ENCODE measurements around the gene ITIH4. TPM values are rescaled to one million over a fixed set of nuclear protein-coding genes. Genes with fewer than 3 reads are reported as not detected.

Gene ITIH4
- total RNA-seq, 1 donor from 2014 or later: 15.2 TPM

DNA sequence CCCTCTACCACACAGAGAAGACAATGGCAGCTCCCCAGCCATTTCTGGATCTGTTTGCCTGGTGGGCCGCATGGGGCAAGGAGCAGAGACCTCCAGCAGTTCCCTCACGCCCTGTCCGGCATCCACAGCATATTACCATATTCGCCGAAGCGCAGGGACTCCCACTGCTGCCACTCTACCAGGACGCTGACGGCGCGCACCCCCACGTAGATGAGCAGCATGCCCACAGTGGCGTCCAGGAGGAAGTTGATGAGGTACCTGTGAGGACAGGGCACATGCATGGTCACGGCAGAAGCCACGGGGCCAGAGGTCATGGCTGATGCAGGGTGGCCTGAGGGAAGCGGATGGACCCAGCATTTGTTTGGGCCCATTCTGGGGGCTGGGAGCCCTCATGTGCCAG is 19.2 kb upstream of the ITIH4 start:
- intact Hi-C loops (cut with micrococcal nuclease): loop anchor here (2.0 kb wide), 1 partner anchor 259 kb away; no protein-coding TSS in a partner anchor

DNA sequence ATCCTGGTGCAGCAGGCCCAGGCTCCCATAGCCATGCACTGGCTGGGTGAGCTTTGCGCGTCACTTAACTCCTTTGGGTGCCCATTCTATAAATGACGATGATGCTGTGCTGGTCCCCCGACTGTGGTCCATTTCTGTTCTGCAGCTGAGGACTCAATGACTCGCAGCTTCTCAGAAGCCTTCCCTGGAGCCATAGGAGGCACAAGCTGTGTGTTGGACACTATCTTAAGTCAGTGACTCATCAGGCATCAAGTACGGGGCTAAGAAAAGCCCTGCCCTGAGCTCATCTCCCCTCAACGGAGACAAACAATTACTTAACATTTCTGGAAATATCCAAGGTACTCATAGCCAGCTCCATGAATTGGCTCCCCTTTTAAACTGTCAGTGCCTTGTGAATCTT is 18.1 kb upstream of the ITIH4 start:
- intact Hi-C loops (cut with micrococcal nuclease): no loop called here

DNA sequence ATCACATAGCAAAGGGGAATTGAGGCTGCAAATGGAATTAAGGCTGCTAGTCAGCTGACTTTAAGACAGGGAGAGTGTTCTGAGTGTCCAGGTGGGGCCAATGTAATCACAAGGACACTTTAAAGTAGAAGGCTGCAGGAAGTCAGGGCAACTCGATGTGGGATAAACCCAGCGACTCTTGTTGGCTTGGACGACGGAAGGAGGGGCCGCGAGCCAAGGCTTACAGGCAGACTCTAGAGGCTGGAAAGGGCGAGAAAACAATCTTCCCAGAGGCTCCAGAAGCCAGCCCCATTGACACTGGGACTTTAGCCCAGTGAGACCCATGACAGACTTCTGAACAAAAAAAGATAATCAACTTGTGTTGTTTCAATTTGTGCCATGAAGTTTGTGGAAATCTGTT is 17.3 kb upstream of the ITIH4 start:
- intact Hi-C loops (cut with micrococcal nuclease): no loop called here

DNA sequence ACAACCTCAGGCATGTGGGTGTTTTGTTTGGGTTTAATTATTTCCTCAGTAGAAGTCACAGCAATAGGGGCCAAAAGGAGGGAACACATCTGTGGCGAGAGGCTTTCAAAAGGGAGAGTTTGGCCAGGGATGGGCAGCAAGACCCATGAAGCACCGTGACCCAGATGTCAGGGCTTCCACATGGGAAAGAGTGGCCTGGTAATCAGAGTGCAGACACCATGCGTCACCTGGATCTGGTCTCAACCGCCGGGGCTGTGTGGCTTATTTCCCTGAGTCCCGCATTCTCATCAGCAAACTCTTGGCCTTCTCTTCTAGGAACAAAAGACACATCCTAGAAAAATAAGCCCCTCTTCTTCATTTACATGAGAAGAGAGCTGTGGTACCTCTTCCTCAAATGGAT is 16.8 kb upstream of the ITIH4 start:
- intact Hi-C loops (cut with micrococcal nuclease): no loop called here

DNA sequence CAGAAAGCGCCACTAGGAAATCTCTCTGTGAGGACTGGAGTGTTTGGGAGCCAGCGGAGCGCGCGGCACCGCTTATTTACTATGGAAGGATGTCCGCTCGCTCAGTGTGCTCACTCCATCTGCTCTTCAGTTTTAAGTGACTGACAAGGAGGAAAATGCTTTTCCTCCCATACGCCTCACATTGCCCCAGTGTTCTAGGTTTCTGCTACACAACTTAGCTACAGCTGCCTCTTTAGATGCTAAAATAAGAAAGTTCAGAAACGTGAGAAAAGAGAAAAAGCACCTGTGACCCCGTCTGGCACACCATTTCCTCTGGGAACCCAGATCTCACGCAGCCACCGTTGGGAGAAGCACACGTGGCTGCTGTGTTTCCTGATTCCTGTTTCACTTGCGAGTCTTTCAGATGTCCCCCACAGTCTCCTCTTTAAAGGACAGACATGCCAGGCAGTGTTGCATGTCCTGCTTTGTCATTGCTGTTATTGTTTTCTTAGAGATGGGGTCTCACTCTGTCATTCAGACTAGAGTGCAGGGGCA is 16.0 kb upstream of the ITIH4 start:
- intact Hi-C loops (cut with micrococcal nuclease): no loop called here

DNA sequence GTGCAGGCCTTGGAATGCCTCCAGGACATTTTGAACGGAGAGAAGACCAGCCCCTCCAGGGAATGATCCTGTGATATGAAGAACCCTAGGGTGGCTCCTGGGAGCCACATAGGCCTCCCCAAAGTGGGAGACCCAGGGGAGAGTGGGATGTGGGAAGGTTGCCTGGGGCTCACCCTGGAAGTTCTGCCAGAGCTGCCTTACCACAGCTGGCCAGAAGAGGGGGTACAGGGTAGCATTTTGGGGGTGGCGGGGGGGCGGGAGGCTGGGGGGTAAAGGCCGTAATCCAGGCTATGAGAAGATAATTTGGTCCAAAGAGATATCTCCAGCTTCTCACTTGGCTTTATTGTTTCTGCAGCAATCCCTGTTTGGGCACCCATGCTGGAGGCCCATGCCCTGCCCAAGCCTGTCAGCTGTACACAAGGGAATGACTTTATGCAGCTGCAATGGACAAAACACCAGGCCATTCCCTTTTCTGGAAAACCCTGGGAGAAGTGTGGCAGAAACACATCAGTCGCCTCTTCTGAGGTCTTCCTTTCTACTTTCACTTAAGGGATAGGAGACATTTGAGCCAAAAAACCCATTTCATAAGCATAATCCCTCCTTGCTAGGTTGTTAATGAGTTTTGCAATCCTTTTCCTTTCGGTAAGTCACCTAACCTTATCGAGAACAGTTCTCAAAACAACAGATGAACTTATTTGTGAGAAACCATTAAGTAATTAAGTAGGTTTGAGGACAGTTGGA is 15.4 kb upstream of the ITIH4 start:
- intact Hi-C loops (cut with micrococcal nuclease): no loop called here

DNA sequence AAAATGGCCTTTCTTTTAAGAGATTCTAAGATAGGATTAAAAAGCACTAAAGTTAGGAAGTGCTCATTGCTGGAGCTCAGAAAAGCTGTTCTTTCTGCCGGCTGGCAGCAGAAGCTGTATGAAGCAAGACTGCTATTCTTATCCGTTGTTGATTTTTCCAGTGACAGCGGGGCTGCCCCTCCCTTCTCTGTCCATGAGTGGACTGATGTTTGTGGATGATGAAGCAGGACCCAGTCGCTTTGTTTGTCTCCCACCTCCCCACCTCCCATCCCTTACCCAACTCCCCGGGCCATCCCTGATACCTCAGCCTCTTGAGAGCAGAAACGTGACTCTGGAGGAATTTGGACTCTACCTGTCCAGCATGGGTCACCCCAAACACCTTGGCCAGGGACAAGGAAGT is 14.7 kb upstream of the ITIH4 start:
- intact Hi-C loops (cut with micrococcal nuclease): no loop called here

DNA sequence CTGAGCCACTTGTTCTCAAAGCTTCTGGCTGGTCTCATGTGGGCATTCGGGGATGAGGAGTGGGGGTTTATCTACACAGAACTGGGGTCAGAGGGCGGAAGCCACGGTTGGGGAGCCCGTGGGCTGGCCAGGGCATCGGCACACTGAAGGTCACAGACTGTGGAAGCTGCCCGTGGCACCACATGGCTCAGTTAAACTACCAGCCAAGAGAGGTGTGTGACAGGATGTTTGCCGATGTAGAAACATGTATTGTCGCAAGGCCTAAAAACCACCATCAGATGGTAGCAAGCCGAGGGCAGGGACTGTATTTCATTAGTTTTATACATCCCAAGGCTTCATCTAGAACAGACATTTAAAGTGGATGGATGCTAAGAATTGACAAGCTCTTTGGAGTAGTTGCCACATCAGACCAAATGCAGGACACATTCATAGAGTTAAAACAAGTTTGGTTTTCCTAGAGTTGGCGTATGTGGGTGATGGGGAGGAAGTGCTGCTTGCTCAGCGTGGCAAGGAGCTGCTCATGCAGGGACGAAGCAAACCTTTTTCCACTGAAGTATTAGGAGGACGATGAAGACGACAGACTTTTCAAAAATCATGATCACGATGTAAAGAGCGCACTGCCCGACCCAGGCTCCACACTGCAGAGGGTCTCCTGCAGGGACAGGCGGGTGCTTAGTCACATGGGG is 14.0 kb upstream of the ITIH4 start:
- intact Hi-C loops (cut with micrococcal nuclease): no loop called here

DNA sequence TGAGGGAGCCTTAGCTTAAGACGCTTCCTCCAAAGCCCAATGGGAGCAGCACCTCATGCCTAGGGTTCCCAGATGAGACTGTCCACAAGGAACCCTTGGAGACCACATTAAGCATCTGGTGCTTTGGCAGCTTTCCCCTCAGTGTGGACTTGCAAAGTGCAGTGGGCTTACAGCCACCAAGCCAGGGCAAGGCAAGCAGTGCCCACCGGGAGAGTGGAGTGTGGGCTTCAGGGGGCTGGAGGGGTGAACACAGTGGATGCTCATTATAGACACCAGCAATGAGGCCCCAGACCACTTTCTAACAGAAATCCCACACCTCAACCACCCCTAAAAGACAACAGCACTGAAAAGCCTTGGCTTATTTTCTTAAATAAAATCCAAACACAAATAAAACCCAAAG is 13.4 kb upstream of the ITIH4 start:
- intact Hi-C loops (cut with micrococcal nuclease): no loop called here

DNA sequence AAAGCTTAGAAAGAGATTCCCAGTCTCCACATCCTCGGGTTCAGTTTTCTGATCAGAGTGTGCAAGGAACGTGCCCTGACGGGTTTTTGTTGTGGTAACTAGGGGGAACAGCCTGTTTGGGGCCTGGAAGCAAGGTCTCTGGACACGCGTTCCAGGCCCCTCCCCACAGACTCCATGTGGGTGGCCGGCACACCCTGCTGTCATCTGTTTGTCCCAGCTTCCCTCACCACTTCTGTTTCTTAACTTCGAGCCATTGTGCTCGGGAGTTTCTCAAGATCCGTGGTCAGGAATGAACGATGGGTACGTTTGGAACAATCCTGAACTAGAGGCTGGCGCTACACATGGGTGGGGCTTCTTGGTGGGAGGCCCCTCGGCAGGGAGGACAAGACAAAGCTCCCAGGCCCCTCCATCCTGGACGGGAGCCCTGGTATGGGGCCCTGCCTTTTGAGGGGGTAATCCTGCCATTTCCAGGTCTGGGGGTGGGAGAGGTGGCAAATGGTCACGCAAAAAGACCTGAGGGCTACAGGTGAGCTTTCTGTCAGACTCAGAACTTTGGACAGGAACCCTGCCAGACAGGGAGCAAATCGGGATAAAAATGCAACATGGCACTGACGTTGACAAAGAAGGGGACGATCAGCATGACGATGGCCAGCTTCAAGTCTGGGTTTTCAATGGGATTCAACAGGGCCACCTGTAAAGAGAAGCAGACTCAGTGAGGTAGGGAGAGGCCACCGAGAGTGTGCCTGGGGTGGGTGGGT is 12.8 kb upstream of the ITIH4 start:
- intact Hi-C loops (cut with micrococcal nuclease): no loop called here

DNA sequence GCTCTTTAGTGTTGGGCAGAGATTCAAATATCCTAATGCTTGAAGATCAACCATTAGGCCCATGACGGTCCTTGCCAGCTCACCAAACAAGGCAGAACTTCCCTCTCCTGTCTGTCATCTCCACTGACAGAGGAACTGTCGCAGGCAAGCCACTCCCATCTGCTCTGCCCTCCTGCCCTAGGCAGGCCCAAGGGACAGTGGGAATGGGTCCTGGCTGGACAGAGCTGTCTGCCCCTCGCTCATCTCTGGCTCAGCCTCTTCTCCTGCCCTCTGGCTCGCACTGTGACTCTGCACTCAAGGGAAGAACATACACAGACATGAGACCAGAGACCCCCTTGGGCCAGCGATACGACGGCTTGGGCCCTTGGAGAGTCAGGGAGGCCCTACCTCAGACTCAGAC is 12.0 kb upstream of the ITIH4 start:
- intact Hi-C loops (cut with micrococcal nuclease): no loop called here

DNA sequence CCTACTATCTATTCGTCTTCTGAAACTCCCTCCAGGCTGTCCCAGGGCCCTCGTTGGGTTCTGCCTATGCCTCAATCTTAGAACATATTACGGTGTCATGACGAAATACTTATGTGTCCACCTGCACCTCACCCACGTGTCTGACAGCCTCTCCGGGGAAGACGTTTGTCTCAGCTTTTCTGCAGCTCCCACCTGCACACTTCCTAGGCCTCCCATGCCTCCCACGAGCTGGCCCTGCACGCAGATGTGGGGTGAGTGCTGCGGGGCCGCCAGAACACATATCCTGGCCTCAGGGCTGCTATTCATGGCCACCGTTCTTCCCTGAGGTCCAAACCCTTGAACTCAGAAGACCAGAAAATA is 11.5 kb upstream of the ITIH4 start:
- intact Hi-C loops (cut with micrococcal nuclease): no loop called here

DNA sequence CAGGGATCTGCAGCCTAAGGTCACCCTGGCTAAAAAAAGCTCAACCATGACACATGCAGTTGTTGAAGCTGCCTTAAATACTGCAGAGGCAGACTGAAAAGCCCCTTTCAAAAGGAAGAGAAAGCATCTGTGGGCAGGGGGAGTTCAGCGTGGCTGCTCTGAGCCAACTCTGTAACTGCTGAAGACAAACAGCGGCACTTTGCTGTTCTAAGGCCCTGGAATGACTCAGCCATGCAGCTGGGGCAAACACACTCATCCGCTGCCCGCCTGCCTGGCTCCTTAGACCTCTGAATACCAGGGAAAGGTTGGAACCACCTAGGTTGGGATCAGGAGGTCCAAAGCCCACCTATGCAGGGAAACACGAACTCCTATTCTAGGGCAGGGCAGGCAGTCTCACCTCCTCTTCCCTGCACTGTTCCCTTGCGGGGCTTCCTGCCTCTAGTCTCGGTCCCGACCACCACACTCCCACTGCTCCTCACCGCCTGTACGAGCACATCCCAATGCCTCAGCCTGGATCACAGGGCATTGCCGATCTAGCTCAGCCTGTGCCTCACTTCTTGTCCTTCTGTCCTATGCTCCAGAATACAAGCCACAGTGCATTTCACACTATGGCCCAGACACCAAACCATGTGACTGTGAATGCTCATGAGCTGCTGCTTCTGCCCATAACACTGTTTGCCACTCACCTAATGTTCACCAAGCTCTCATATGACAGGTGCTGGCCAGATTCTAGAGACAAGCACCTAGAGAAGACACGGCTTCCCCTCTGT is 10.9 kb upstream of the ITIH4 start:
- intact Hi-C loops (cut with micrococcal nuclease): no loop called here

DNA sequence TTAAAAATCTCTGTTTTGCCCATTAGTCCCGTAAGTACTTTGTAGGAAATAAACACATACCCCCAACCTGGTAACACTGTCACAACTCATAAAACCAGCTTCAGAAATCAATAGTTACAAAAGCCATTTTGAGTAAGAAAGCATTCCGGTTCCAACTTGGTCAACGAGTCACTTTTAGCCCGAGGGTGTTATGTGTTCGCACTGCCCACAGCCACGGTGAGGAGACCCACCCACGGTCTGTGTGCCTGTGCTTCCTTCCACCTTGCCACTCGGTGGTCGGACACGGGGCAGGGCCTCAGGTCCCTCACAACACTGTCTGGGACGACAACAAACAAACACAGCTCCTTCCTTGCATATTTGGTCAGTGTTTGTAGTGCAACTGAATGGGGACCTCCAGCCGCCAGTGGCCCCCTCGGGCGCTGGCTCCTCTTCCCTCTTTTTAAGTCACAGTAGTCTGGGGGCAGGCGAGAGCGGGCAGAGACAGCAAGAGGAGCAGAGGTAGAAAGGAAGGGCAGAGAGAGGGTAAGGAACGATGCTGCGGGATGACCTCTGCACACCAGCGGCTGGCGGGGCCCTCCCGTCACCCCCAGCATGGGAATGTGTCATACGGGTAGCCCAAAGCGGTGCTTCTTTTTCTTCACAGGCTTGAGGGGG is 9.5 kb upstream of the ITIH4 start:
- intact Hi-C loops (cut with micrococcal nuclease): no loop called here

DNA sequence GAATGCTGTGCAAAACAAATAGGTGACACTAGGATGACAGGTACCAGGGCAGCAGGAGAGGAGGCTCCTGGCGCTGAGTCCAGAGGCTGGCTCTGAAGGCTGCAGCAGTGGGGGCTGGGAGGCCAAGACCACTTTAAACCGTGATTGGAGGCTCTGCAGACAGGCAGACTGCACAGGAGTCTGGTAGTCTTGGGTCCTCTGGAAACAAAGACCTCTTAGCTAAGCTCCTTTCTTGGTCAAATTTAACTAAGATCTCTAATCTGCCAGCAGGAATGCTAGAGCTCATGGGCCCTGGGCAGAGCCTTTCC is 8.8 kb upstream of the ITIH4 start:
- intact Hi-C loops (cut with micrococcal nuclease): no loop called here

DNA sequence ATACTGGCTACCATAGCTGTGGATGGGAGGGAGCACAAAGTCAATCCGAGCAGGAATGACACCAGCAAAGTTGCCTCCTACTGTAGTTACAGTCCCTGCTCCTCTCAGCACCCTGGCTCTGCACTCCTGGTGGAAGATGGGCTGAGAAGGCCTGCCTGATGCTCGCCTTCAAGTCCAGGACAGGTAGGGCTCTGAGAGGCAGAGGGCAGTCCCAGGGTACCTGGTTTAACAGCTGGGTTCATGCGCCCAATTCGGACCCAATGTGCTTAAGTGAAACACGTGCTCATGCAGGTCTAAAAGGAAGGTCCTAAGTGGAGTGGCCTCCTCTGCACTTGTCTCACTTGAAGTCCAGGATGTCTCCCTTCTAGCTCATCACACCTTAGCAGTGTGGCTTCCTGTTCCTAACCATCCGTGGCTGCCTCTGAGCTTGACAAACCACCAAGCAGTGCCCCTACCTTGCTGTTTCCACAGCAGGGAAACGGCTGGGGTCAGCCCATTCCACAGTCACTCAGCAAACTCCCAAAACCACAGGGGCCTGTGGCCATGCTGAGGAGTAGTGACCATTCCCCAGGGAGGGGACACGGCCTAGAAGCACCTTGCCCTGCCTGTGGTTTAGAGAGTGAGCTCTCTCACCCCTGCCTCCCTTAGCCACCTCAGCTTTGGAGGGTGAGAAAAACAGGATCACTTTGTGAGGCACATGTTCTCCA is 8.2 kb upstream of the ITIH4 start:
- intact Hi-C loops (cut with micrococcal nuclease): no loop called here

DNA sequence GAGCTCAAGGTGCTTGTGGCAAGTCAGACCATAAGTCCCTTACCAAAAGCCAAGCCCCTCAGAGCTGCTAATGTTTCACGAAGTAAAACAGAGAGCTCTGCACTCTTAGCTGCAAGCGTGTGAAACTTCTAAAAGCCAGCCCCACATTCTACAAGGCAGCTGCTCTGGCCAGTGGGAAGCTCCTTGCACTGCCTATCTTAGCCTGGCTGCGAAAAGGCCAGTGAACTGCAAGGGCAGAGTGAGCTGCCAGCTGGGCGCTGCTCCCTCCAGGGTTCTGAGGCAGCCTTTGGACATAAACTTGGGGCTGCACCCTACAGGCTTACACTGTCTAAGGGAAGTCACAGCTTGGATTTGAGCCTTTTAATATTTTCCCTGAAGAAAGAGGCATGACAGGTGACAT is 6.5 kb upstream of the ITIH4 start:
- intact Hi-C loops (cut with micrococcal nuclease): no loop called here

DNA sequence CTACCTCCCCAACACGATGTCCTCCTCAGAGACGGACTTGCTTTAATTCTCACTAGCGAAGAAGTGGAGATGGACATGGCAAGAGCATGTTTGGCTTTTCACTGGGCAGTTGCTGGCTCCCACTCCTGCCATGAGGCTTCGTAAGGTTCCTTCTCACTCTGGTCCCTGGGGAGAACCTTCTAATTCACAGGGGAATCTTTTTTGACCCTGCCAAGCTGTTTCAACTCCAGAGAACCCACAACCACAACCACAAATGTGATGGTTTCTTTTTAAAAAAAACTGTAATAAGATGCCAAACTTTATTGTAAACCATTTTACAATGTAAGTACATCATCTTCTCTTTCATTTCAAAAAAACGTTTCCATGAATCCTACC is 6.0 kb upstream of the ITIH4 start:
- intact Hi-C loops (cut with micrococcal nuclease): no loop called here

DNA sequence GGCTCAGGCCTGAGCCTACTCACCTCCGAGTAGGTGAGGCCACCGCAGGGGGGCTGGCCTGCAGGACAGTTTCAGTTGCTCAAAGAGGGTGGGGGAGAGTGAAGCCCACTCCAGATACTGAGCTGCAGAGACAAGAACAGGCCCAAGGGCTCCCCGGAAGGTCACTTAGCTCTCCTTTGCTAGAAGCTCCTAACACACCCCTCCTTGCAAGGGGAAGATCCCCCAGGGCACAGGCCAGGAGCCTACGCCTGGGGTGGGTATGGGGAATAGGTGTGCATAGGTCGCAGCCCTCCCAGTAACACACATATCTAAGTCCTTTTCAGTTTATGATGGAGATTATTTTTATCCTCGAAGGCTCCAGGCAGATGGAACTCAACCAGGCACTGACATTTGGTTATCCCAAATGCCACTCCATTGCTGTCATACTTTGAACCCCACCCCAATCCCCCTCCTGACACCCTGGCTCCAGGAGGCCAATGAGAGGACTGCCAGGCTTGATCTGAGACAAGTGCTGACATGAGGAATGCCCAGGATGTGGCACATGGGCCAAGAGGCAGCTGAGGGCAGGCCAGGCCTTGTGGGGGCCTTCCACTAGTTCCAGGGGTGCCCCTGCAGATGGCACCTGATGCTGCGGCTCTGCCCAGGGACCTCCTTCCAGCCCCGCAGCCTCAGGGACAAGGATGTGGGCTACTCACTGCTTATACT is 5.4 kb upstream of the ITIH4 start:
- intact Hi-C loops (cut with micrococcal nuclease): no loop called here
